Calu3 (cell line): ENCODE results near the gene SCARF2. TPM values are rescaled to one million over a fixed set of nuclear protein-coding genes. Genes with fewer than 3 reads are reported as not detected.

Experiments
- BruUV-seq: library from RNA; stranded (reverse); fragments of 400-500 nt; replicated peaks from 2 replicates; lab custom pipeline; 2021; lab: Mats Ljungman, UMichigan
- CTCF ChIA-PET: fragments of 300-600 bp; sonication (Branson Sonifier 250); formaldehyde crosslinking; loops from one replicate; lab custom pipeline; 2022; ENCODE audit warnings: antibody characterized with exemption; lab: Charles Lee
- DNase-seq: peaks from one replicate; pipeline ENCODE4 v3.0.0; 2022
- H3K27ac Mint-ChIP-seq: one replicate; pipeline ENCODE4 v1.8.0; 2022; ENCODE audit warnings: mixed read lengths; ENCODE audit not compliant: unreplicated experiment
- H3K27me3 Mint-ChIP-seq: one replicate; pipeline ENCODE4 v1.8.0; 2022; ENCODE audit warnings: mixed read lengths; ENCODE audit not compliant: unreplicated experiment
- H3K36me3 Mint-ChIP-seq: one replicate; pipeline ENCODE4 v1.8.0; 2022; ENCODE audit warnings: mild to moderate bottlenecking, moderate library complexity, mixed read lengths; ENCODE audit not compliant: insufficient read depth, unreplicated experiment
- H3K4me1 Mint-ChIP-seq: one replicate; pipeline ENCODE4 v1.8.0; 2022; ENCODE audit warnings: mild to moderate bottlenecking, low read depth, mixed read lengths; ENCODE audit not compliant: unreplicated experiment
- H3K4me3 Mint-ChIP-seq: one replicate; pipeline ENCODE4 v1.8.0; 2022; ENCODE audit warnings: mild to moderate bottlenecking, low read depth, moderate library complexity, mixed read lengths; ENCODE audit not compliant: unreplicated experiment
- H3K9me3 Mint-ChIP-seq: one replicate; pipeline ENCODE4 v1.8.0; 2022; ENCODE audit warnings: low read depth, mixed read lengths; ENCODE audit not compliant: unreplicated experiment
- intact Hi-C: fragments of 100-400 bp; cut with micrococcal nuclease; formaldehyde crosslinking; loops from one replicate; pipeline ENCODE4 v1.10.0; 2022; ENCODE audit not compliant: unreplicated experiment
- total RNA-seq: library from RNA; stranded (reverse); gene quantifications from 2 replicates; pipeline ENCODE4 v1.2.3, GENCODE V29; 2022
- TF ChIP-seq, protein P1 (sequence below): fragments of 200-600 bp; IDR thresholded peaks from one replicate; pipeline ENCODE4 v1.8.0; 2022; ENCODE audit warnings: antibody characterized with exemption; ENCODE audit not compliant: unreplicated experiment

SCARF2 gene
- total RNA-seq, 1 experiment from 2014 or later, result 0.68 TPM

DNA sequence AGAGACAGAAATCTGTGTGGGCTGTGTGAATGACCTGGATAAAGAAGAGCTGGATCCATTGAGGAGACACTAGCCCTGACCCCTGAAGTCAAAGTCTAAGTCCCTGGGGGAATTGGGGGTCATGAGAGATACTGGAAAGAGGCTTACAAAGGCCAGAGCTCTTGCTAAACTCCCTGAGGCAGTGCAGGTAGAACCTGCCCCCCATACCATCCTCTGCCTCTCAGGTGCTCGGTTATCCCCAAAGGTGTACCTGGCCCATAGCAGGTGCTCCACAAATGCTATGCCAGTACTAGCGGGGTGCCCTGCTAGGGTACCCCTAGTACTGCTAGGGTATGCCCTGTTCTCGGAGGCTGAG is 19.1 kb upstream of the SCARF2 start:
- peaks cover 9% of the 10 kb centered on the region for H3K36me3 Mint-ChIP-seq
- no peak for DNase-seq
- no peak overlapping the region for H3K4me3 Mint-ChIP-seq

DNA sequence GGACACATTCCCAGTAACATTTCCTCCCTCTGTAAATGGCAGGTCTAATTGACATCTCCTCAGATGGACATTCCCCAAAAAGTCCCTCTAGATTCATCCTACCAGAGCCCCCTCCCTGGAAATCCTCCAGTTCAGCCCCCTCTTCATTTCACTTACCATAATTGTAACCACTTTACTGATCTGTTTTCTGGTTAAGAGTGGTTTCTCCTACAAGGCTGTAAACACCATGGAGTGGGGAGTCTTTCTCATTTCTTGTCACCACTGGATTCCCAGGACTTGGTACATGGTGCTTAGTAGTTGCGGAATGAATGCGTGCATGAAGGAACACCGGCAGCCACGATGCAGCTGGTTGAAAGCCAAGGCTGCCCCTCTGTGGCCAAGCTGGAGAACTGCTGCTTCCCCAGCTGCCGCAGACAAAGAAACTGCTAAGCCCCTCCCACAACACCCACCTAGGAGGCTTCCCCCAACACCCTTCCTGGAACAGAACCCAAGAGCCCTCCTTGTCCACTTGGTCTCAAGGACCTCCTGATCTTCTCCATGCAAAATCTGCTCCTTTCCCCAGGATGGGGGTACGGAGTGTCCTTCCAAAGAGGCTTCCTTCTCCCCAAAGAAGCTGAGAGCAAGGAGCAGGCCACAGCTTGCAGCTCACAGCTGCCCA is 18.6 kb upstream of the SCARF2 start:
- CTCF ChIA-PET, result interaction anchor here (0.6 to 1.7 kb wide), 2 partner anchors 38 to 140 kb away, joined by 4 to 48 read pairs; no protein-coding TSS in a partner anchor
- H3K4me3 Mint-ChIP-seq, result no peak overlapping the region
- intact Hi-C loops, result no loop called here
- peak; percentile 76 for DNase-seq
- H3K36me3 Mint-ChIP-seq, result peaks cover 9% of the 10 kb centered on the region
- TF ChIP-seq, protein P1, sequence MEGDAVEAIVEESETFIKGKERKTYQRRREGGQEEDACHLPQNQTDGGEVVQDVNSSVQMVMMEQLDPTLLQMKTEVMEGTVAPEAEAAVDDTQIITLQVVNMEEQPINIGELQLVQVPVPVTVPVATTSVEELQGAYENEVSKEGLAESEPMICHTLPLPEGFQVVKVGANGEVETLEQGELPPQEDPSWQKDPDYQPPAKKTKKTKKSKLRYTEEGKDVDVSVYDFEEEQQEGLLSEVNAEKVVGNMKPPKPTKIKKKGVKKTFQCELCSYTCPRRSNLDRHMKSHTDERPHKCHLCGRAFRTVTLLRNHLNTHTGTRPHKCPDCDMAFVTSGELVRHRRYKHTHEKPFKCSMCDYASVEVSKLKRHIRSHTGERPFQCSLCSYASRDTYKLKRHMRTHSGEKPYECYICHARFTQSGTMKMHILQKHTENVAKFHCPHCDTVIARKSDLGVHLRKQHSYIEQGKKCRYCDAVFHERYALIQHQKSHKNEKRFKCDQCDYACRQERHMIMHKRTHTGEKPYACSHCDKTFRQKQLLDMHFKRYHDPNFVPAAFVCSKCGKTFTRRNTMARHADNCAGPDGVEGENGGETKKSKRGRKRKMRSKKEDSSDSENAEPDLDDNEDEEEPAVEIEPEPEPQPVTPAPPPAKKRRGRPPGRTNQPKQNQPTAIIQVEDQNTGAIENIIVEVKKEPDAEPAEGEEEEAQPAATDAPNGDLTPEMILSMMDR, result peak; percentile 74
- H3K9me3 Mint-ChIP-seq, result no peaks in the 10 kb centered on the region
- no peak overlapping the region for H3K27ac Mint-ChIP-seq
- H3K27me3 Mint-ChIP-seq, result no peaks in the 10 kb centered on the region
- no TSS peak for BruUV-seq
- no peaks in the 10 kb centered on the region for H3K4me1 Mint-ChIP-seq

More for the DNA sequence above, 19.1 kb upstream of the SCARF2 start:
- Mint-ChIP-seq H3K27ac (no peak overlapping the region), H3K9me3 (no peaks in the 10 kb centered on the region), H3K27me3 (no peaks in the 10 kb centered on the region), H3K4me1 (no peaks in the 10 kb centered on the region)
- BruUV-seq, result no TSS peak
- TF ChIP-seq, protein P1, result no peak
- intact Hi-C loops, result no loop called here
- CTCF ChIA-PET, result interaction anchor here (0.6 to 1.7 kb wide), 2 partner anchors 39 to 140 kb away, joined by 4 to 48 read pairs; no protein-coding TSS in a partner anchor

DNA sequence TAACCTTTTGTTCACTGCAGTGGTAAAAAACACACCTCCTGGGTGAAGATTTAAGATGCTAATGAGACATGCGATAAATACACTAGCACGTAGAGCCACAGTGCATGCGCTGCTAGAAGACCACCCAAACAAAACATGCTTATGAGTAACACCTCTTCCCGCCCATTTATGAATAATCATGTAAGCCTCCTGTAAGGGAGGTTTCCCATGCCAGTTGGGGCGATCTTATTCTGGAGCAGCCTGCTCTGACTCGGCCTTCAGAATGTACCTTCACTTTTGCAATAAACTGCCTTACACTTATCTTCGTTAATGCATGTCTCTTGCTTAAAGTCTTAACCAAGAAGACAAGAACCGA is 18.1 kb upstream of the SCARF2 start:
- Mint-ChIP-seq H3K4me1 (no peaks in the 10 kb centered on the region), H3K27ac (no peak overlapping the region), H3K36me3 (peaks cover 9% of the 10 kb centered on the region), H3K9me3 (no peaks in the 10 kb centered on the region), H3K4me3 (no peak overlapping the region), H3K27me3 (no peaks in the 10 kb centered on the region)
- intact Hi-C loops, result no loop called here
- DNase-seq, result no peak
- TF ChIP-seq, protein P1, result no peak
- CTCF ChIA-PET, result interaction anchor here (0.6 to 1.7 kb wide), 2 partner anchors 38 to 112 kb away, joined by 6 to 48 read pairs; no protein-coding TSS in a partner anchor
- no TSS peak for BruUV-seq

DNA sequence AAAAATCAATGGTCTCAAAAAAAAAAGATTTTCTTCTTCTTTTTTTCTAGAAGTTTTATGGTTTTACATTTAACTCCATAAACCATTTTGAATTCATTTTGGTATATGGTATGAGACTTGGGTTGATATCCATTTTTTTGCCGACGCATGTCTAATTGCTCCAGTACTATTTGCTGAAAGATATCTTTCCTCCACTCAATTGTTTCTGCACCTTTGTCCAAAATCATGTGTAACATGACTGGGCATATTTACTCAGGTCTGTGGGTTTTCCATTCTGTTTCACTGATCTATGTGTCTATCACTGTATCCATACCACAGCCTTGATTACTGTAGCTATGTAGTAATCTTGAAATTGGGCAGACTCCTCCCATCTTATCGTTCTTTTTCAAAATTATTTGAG is 15.6 kb upstream of the SCARF2 start:
- peaks cover 9% of the 10 kb centered on the region for H3K36me3 Mint-ChIP-seq
- no peaks in the 10 kb centered on the region for H3K4me1 Mint-ChIP-seq
- no peak overlapping the region for H3K4me3 Mint-ChIP-seq
- TF ChIP-seq, protein P1, result no peak
- intact Hi-C loops, result no loop called here
- no peak overlapping the region for H3K27ac Mint-ChIP-seq
- no peak for DNase-seq
- no peaks in the 10 kb centered on the region for H3K27me3 Mint-ChIP-seq
- CTCF ChIA-PET, result interaction anchor here (0.9 to 2.5 kb wide), 3 partner anchors 17 to 78 kb away, joined by 4 to 14 read pairs (median 7); no protein-coding TSS in a partner anchor
- H3K9me3 Mint-ChIP-seq, result no peaks in the 10 kb centered on the region
- BruUV-seq, result no TSS peak
